WTC11 (cell line): ENCODE data around the gene RIF1. TPM values are rescaled to one million over a fixed set of nuclear protein-coding genes. Genes with fewer than 3 reads are reported as not detected.

Experiments
- ATAC-seq: fragments of 200-7000 bp; cut with Tn5 transposase; 2 replicates; pipeline ENCODE4 v1.10.0; 2021; ENCODE audit warnings: mild to moderate bottlenecking, moderate library complexity
- CTCF ChIA-PET: fragments of 300-600 bp; sonication (Branson Sonifier 250); formaldehyde crosslinking; loops from one replicate; lab custom pipeline; 2021; ENCODE audit warnings: antibody characterized with exemption; lab: Charles Lee
- POLR2A ChIA-PET: fragments of 350-600 bp; sonication (Branson Sonifier 250); formaldehyde crosslinking; loops from one replicate; lab custom pipeline; 2021; ENCODE audit warnings: antibody characterized with exemption; lab: Charles Lee
- DNase-seq: peaks from one replicate; pipeline ENCODE4 v3.0.0; 2021; ENCODE audit warnings: low spot score
- H3K27ac Mint-ChIP-seq: 2 replicates; pipeline ENCODE4 v1.8.0; 2021; ENCODE audit warnings: mixed read lengths
- H3K27me3 Mint-ChIP-seq: 2 replicates; pipeline ENCODE4 v1.8.0; 2021; ENCODE audit warnings: low read depth, mild to moderate bottlenecking, moderate library complexity, mixed read lengths
- H3K36me3 Mint-ChIP-seq: 2 replicates; pipeline ENCODE4 v1.8.0; 2021; ENCODE audit warnings: mixed read lengths
- H3K4me1 Mint-ChIP-seq: 2 replicates; pipeline ENCODE4 v1.8.0; 2022; ENCODE audit warnings: mixed read lengths
- H3K4me3 Mint-ChIP-seq: 2 replicates; pipeline ENCODE4 v1.8.0; 2021; ENCODE audit warnings: mild to moderate bottlenecking, moderate library complexity, mixed read lengths
- H3K9me3 Mint-ChIP-seq: 2 replicates; pipeline ENCODE4 v1.8.0; 2021; ENCODE audit warnings: mixed read lengths
- CBFB ChIP-seq: sonication (generic); formaldehyde crosslinking; IDR thresholded peaks from 2 replicates; pipeline ENCODE4 v1.8.1; 2022; ENCODE audit warnings: mild to moderate bottlenecking, low read depth, missing genetic modification reagents
- ETV6 ChIP-seq: sonication (generic); formaldehyde crosslinking; IDR thresholded peaks from 2 replicates; pipeline ENCODE4 v1.8.1; 2022; ENCODE audit warnings: mild to moderate bottlenecking, missing genetic modification reagents
- FOXK1 ChIP-seq: sonication (generic); formaldehyde crosslinking; IDR thresholded peaks from 2 replicates; pipeline ENCODE4 v1.8.0; 2022; ENCODE audit warnings: mild to moderate bottlenecking, moderate library complexity, missing genetic modification reagents
- GTF2I ChIP-seq: fragments of 250-450 bp; sonication (Bioruptor Pico); conservative IDR thresholded peaks from 2 replicates; pipeline ENCODE4 v1.4.0; 2021; ENCODE audit warnings: mild to moderate bottlenecking
- HMGA2 ChIP-seq: fragments of 250-450 bp; sonication (Bioruptor Pico); IDR thresholded peaks from 2 replicates; pipeline ENCODE4 v1.4.0; 2021; ENCODE audit warnings: mild to moderate bottlenecking, moderate library complexity
- JAZF1 ChIP-seq: fragments of 250-450 bp; sonication (Bioruptor Pico); IDR thresholded peaks from 2 replicates; pipeline ENCODE4 v1.9.0; 2021; ENCODE audit warnings: moderate library complexity, mild to moderate bottlenecking, inconsistent platforms
- JUN ChIP-seq: sonication (generic); formaldehyde crosslinking; IDR thresholded peaks from 2 replicates; pipeline ENCODE4 v1.8.0; 2023; ENCODE audit warnings: mild to moderate bottlenecking, missing genetic modification reagents
- KAT7 ChIP-seq: sonication (generic); formaldehyde crosslinking; IDR thresholded peaks from 2 replicates; pipeline ENCODE4 v1.8.1; 2023; ENCODE audit warnings: missing genetic modification reagents, mild to moderate bottlenecking, borderline replicate concordance
- MXD4 ChIP-seq: fragments of 250-450 bp; sonication (Bioruptor Pico); IDR thresholded peaks from 2 replicates; pipeline ENCODE4 v1.8.0; 2021; ENCODE audit warnings: mild to moderate bottlenecking, moderate library complexity, borderline replicate concordance
- NFATC4 ChIP-seq: fragments of 250-450 bp; sonication (Bioruptor Pico); IDR thresholded peaks from 2 replicates; pipeline ENCODE4 v1.9.0; 2021; ENCODE audit warnings: mild to moderate bottlenecking
- NFE2L1 ChIP-seq: sonication (generic); formaldehyde crosslinking; IDR thresholded peaks from 2 replicates; pipeline ENCODE4 v1.8.1; 2023; ENCODE audit warnings: missing genetic modification reagents
- PRRX2 ChIP-seq: fragments of 250-450 bp; sonication (Bioruptor Pico); IDR thresholded peaks from 2 replicates; pipeline ENCODE4 v1.8.0; 2021; ENCODE audit warnings: mild to moderate bottlenecking
- SMAD3 ChIP-seq: sonication (generic); formaldehyde crosslinking; IDR thresholded peaks from 2 replicates; pipeline ENCODE4 v1.8.0; 2022; ENCODE audit warnings: missing genetic modification reagents, mild to moderate bottlenecking, borderline replicate concordance
- SMAD4 ChIP-seq: sonication (generic); formaldehyde crosslinking; IDR thresholded peaks from 2 replicates; pipeline ENCODE4 v1.8.0; 2022; ENCODE audit warnings: mild to moderate bottlenecking, missing genetic modification reagents
- ZNF138 ChIP-seq: sonication (generic); formaldehyde crosslinking; conservative IDR thresholded peaks from 2 replicates; pipeline ENCODE4 v1.8.1; 2022; ENCODE audit warnings: mild to moderate bottlenecking, moderate library complexity, missing genetic modification reagents
- ZNF423 ChIP-seq: fragments of 250-450 bp; sonication (Bioruptor Pico); IDR thresholded peaks from 2 replicates; pipeline ENCODE4 v2.1.2; 2022; ENCODE audit warnings: mild to moderate bottlenecking, moderate library complexity
- total RNA-seq: library from RNA; stranded (reverse); gene quantifications from 3 replicates; pipeline ENCODE4 v1.2.3, GENCODE V29; 2021
- TF ChIP-seq, protein P1 (sequence below): sonication (generic); formaldehyde crosslinking; IDR thresholded peaks from 2 replicates; pipeline ENCODE4 v1.8.0; 2023; ENCODE audit warnings: mild to moderate bottlenecking, missing genetic modification reagents
- TF ChIP-seq, protein P2 (sequence below): fragments of 250-450 bp; sonication (Bioruptor Pico); conservative IDR thresholded peaks from 2 replicates; pipeline ENCODE4 v1.9.0; 2021; ENCODE audit warnings: mild to moderate bottlenecking
- TF ChIP-seq, protein P3 (sequence below): sonication (generic); formaldehyde crosslinking; IDR thresholded peaks from 2 replicates; pipeline ENCODE4 v1.8.1; 2023; ENCODE audit warnings: mild to moderate bottlenecking, missing genetic modification reagents
- TF ChIP-seq, protein P4 (sequence below): sonication (generic); formaldehyde crosslinking; conservative IDR thresholded peaks from 2 replicates; pipeline ENCODE4 v1.8.1; 2022; ENCODE audit warnings: mild to moderate bottlenecking, missing genetic modification reagents
- TF ChIP-seq, protein P5 (sequence below): fragments of 250-450 bp; sonication (Bioruptor Pico); IDR thresholded peaks from 2 replicates; pipeline ENCODE4 v2.1.2; 2022; ENCODE audit warnings: mild to moderate bottlenecking, moderate library complexity

Gene RIF1
- total RNA-seq, 1 experiment from 2014 or later: 96.9 TPM

DNA sequence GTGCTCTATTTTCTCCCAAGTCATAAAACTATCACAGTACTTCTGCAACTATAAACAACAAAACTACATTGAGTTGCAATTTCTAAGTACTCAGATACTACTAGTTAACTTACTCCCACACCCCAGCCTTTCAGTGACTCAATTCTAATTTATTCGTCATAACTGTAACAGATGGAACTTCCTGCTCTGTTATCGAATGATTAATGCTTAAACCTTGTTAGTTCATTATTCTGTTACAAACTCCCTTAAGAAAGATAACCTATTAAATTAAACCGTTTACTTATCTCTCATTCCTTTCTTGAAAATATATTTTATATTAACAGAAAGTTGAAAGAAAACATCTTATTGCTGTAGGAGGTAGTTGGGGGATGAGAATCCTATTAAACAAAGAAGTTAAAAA, 35.3 kb upstream of the RIF1 start (continued):
- TF ChIP-seq, protein P1, sequence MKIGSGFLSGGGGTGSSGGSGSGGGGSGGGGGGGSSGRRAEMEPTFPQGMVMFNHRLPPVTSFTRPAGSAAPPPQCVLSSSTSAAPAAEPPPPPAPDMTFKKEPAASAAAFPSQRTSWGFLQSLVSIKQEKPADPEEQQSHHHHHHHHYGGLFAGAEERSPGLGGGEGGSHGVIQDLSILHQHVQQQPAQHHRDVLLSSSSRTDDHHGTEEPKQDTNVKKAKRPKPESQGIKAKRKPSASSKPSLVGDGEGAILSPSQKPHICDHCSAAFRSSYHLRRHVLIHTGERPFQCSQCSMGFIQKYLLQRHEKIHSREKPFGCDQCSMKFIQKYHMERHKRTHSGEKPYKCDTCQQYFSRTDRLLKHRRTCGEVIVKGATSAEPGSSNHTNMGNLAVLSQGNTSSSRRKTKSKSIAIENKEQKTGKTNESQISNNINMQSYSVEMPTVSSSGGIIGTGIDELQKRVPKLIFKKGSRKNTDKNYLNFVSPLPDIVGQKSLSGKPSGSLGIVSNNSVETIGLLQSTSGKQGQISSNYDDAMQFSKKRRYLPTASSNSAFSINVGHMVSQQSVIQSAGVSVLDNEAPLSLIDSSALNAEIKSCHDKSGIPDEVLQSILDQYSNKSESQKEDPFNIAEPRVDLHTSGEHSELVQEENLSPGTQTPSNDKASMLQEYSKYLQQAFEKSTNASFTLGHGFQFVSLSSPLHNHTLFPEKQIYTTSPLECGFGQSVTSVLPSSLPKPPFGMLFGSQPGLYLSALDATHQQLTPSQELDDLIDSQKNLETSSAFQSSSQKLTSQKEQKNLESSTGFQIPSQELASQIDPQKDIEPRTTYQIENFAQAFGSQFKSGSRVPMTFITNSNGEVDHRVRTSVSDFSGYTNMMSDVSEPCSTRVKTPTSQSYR: no peak
- TF ChIP-seq MXD4 (CRISPR knock-in tag) (no peak), JAZF1 (CRISPR knock-in tag) (no peak), NFATC4 (no peak), ZNF423 (CRISPR knock-in tag) (no peak)

DNA sequence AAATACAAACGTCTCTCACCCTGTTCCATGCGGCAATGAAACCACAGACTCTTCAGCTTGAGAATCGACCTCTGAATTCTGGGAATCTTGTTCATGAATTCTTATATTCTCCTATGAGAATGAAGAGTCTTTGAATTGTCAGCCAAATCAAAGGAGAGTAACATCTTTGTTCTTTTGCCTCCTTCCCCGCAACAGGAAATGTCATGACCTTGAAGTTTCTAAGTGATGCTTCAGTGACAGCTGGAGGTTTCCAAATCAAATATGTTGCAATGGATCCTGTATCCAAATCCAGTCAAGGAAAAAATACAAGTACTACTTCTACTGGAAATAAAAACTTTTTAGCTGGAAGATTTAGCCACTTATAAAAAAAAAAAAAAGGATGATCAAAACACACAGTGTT, 30.5 kb upstream of the RIF1 start:
- TF ChIP-seq SMAD4 (CRISPR knock-in tag) (no peak), JUN (CRISPR knock-in tag) (no peak), HMGA2 (no peak), PRRX2 (CRISPR knock-in tag) (no peak), NFE2L1 (CRISPR knock-in tag) (no peak), ZNF138 (CRISPR knock-in tag) (no peak), CBFB (CRISPR knock-in tag) (no peak), FOXK1 (CRISPR knock-in tag) (no peak), KAT7 (CRISPR knock-in tag) (no peak), GTF2I (CRISPR knock-in tag) (no peak), SMAD3 (CRISPR knock-in tag) (no peak)
- TF ChIP-seq, protein P2, sequence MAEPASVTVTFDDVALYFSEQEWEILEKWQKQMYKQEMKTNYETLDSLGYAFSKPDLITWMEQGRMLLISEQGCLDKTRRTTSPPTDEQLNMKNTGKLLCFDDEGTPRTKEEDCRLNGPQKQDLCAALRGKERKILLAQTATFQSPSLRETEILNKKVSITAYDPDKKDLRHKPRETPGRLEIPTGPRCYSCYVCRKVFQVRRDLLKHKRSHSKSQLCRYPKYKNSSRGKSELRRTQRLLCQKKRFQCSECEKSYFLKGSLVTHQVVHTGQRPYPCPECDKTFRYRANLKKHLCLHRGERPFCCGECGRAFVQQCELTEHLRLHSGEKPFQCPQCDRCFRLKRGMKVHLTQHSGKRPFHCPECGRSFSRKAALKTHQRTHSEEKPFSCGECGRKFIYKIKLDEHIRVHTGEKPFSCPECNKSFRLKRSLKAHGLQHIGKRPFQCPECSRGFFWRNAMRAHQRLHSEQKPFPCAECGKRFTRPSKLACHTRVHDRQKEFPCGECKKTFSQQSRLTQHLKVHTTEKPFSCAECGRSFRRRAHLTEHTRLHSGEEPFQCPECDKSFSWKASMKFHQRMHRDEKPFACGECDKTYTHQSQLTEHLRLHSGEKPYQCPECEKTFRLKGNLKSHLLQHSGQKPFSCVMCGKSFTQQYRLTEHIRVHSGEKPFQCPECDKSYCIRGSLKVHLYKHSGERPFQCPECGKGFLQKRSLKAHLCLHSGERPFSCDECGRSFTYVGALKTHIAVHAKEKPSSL (CRISPR knock-in tag): no peak
- TF ChIP-seq, protein P3, sequence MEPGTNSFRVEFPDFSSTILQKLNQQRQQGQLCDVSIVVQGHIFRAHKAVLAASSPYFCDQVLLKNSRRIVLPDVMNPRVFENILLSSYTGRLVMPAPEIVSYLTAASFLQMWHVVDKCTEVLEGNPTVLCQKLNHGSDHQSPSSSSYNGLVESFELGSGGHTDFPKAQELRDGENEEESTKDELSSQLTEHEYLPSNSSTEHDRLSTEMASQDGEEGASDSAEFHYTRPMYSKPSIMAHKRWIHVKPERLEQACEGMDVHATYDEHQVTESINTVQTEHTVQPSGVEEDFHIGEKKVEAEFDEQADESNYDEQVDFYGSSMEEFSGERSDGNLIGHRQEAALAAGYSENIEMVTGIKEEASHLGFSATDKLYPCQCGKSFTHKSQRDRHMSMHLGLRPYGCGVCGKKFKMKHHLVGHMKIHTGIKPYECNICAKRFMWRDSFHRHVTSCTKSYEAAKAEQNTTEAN (CRISPR knock-in tag): no peak
- TF ChIP-seq, protein P4, sequence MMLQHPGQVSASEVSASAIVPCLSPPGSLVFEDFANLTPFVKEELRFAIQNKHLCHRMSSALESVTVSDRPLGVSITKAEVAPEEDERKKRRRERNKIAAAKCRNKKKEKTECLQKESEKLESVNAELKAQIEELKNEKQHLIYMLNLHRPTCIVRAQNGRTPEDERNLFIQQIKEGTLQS (CRISPR knock-in tag): no peak
- TF ChIP-seq, all 79 proteins: peak for 0
- H3K4me1 Mint-ChIP-seq: peaks cover 4% of the 10 kb centered on the region
- H3K4me3 Mint-ChIP-seq: no peak overlapping the region
- DNase-seq: no peak
- ChIA-PET POLR2A (no interaction called here), CTCF (no interaction called here)
- ATAC-seq: no peak
- no peaks in the 10 kb centered on the region for H3K36me3 Mint-ChIP-seq
- no peaks in the 10 kb centered on the region for H3K9me3 Mint-ChIP-seq
- H3K27me3 Mint-ChIP-seq: no peaks in the 10 kb centered on the region
- H3K27ac Mint-ChIP-seq: no peak overlapping the region

DNA sequence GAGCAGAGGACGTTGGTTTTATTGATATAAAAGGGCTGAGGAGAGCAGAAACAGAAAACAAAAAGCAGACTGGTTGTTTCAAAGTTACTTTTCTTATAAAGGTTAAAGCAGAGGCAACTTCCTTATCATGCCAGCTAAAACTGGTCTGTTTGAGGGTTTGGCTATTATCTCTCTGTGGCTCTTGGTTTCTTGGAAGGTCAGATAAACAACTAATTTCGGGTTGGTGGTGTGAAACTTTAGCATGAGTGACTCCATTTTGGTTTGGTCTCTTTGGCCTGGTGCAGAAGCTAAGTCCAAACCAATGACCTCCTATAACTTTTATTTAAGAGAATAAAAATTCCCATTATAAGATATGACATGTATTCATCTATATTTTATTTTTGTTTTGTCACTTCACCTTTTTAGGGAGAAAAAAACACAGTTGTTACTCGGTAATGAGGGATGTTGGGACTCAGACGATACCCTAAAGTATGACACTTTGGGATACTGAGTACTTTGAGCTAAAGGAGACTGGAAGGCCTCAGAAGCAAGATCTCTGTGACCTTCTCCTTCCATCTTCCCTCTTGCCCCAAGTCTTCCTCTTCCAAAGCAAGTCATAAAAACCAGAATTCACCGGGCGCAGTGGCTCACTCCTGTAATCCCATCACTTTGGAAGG, 29.0 kb upstream of the RIF1 start:
- no peaks in the 10 kb centered on the region for H3K4me1 Mint-ChIP-seq
- ATAC-seq: no peak
- POLR2A ChIA-PET: no interaction called here
- no peaks in the 10 kb centered on the region for H3K36me3 Mint-ChIP-seq
- no peaks in the 10 kb centered on the region for H3K9me3 Mint-ChIP-seq
- H3K4me3 Mint-ChIP-seq: no peak overlapping the region
- 0 out of 2 replicates have a peak, but pooled peaks have one; percentile 13 for TF ChIP-seq ZNF423 (CRISPR knock-in tag)
- TF ChIP-seq, protein P5, sequence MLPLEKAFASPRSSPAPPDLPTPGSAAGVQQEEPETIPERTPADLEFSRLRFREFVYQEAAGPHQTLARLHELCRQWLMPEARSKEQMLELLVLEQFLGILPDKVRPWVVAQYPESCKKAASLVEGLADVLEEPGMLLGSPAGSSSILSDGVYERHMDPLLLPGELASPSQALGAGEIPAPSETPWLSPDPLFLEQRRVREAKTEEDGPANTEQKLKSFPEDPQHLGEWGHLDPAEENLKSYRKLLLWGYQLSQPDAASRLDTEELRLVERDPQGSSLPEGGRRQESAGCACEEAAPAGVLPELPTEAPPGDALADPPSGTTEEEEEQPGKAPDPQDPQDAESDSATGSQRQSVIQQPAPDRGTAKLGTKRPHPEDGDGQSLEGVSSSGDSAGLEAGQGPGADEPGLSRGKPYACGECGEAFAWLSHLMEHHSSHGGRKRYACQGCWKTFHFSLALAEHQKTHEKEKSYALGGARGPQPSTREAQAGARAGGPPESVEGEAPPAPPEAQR: 0 out of 2 replicates have a peak, but pooled peaks have one; percentile 14
- no peak for TF ChIP-seq ETV6 (CRISPR knock-in tag)
- TF ChIP-seq, all 79 proteins: peak for 2
- CTCF ChIA-PET: no interaction called here
- Mint-ChIP-seq H3K27ac (no peak overlapping the region), H3K27me3 (no peaks in the 10 kb centered on the region)
- no peak for DNase-seq
